NOMO-1 treated with dmso at 0.1 percent for 144 hours (cell line): ENCODE data around the gene TLR3.
"Not testable (repeated sequence)": the region's sequence is repeated elsewhere in the genome, so short reads cannot be mapped to it uniquely, and the experiment has no call there.

ENCODE experiments used
- DNase-seq: peaks from one replicate; lab custom pipeline; 2025; ENCODE audit not compliant: unreplicated experiment; lab: John Stamatoyannopoulos, UW

Gene TLR3

DNA sequence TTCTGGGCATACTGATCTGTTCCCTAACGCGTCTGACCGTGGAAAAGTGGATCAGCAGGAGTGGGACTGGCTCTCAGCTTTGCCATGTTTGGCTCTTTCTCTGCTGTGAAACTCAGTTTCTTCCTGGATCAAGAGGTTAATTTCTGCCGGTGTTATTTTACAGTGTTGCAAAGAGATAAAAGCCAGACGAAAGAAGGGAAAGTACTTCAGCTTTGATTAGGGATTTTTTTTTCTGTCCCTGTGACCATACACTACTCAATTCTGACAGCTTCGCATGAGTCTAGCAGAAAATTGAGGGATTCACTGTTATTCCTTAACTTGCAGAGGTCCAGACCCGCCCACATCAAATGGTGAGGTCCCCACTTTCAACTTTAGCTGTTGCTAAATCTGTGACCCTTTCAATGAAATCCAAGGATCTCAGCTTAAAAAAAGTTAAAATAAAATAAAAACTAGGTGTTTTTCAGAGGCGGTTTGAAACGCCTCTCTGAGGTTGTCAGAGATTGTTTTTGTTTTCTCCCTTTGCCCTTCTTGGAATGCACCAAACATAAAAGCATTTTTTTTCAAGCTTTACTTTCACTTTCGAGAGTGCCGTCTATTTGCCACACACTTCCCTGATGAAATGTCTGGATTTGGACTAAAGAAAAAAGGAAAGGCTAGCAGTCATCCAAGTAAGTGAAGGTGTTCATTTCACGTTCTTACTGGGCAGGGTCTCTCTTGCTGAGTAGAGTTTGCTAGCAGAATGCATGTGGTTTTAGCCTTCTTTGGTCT is at the start of gene TLR3:
Gene TLR3 (plus strand): TSS at position 576 of the 768 bp plus-strand sequence. CDS start 7,464 bp downstream, outside the sequence.
- DNase-seq = no peak

DNA sequence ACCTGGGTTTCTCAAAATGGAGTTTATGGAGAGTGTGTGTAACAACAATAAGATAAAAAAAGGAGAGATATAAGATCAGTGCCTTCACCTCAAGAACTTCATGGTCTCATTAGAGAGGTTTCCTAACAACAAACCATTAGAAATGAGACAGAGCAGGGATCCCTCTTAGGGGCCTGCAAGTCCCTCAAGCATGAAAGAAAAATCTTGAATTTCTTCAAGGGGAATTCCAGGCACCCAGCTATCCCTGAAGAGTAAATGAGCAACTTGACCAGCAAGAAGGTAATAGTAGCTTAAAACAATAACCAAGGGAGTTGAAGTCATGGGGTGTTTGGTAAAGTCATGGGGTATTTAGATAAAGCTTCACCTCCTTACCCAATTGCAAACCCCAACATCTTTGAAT is 49.7 kb upstream of the TLR3 start:
- no peak for DNase-seq

DNA sequence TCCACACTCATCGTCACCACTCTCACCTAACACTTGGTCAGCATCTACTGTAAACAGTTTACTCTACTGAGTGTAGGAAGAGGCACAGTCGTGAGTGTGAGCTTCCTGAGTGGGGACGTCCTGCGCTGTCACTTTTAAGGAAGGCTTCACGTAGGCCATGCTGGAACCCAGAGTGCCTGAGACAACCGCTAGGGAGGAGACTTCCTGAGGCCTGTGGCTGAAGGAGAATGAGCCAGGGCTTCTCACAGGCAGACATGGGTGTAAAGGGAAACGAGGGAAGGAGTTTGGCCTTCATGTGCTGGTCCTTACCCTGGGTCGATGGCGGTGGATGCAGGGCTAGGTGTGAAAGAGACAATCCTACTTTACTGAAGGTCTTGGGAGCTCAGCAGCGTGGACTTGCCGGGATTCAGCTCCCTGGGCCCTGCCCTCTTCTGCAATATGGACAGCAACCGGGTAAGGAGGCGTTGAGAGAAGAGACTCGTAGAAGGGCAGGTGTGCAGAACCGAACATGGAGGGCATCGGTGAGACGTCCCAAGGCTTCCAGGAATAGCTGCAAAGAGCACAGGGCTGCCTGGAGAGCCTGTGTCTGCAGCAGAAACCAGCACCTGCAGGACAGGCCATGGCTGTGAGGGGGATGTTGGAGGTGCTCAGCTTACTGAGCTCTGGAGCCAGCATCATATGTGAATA is 48.7 kb upstream of the TLR3 start:
- no peak for DNase-seq

DNA sequence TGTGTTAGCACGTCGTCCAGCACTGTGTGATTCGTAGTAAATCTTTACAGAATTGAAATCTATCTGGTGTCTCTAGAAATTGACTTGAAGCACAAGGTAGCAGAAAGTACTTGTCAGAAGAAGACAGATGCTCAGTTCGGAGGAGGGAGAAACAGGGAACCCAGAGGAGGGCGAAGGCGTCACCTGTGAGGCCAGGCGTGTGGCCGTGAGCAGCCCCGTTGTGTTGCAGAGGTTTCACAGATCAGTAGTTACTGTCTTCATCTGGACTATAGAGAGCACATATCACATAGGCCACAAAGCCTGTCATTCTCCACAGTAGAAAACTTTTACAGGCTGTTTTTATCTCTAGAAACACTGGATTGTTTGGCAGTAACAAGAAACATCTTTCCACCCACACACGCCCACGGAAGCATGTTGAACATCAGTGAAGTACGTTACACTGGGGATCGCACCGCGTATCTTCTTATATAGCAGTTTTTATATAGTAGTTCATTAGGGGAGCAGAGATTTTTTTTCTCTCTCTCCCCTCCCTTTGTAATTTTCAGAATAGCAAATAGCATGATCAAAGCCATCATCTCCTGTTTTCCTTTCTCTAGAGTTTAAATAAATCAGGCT is 48.1 kb upstream of the TLR3 start:
- no peak for DNase-seq

DNA sequence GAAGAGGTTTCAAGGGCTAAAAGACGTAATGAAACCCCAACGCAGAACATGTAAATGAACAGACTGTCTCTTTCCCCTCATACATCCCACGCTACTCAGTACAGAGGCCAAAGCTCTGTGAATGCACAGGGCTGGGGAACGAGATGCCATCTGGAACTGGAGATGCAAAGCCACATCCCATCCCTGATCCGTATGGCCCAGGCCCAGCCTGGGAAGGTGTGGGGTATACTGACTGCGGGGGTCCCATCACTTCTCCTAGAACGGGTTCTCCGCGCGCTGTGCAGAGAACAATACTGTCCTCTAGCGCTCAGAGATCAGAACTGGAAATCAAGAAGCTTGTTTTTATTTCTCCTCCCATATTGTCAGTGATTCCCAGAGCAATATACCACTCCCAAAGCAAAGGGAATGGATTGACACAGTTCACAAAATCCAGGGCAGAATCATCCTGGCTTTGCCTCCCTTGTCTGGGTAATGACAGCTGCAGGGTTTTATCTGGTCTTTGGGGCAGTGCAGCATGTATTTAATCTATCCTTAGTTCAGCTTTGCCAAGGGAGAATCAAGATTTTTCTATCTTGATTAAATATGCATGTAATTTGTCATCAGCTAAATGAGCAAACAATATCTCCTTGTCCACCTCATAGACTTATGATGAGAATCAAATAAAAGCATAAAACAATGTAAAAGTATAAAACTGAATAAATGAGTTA is 47.3 kb upstream of the TLR3 start:
- no peak for DNase-seq

DNA sequence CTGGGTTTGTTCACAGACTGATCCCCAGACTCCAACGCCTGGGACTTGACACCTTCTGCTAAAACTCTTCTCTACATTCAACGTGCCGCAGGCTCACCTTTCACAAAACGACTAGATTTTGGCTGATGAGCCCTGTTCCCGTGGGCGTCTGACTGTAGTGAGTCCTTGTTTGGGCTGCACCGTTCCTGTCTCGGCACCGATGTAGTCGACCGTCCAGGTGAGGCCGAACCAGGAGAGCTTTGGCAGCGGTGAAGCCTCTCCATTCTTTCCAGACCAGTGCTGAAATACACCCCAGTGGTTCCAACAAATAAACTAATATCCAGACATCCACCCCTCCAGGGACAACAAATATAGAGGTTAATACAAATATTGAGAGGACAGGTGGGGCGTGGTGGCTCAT is 45.0 kb upstream of the TLR3 start:
- no peak for DNase-seq

DNA sequence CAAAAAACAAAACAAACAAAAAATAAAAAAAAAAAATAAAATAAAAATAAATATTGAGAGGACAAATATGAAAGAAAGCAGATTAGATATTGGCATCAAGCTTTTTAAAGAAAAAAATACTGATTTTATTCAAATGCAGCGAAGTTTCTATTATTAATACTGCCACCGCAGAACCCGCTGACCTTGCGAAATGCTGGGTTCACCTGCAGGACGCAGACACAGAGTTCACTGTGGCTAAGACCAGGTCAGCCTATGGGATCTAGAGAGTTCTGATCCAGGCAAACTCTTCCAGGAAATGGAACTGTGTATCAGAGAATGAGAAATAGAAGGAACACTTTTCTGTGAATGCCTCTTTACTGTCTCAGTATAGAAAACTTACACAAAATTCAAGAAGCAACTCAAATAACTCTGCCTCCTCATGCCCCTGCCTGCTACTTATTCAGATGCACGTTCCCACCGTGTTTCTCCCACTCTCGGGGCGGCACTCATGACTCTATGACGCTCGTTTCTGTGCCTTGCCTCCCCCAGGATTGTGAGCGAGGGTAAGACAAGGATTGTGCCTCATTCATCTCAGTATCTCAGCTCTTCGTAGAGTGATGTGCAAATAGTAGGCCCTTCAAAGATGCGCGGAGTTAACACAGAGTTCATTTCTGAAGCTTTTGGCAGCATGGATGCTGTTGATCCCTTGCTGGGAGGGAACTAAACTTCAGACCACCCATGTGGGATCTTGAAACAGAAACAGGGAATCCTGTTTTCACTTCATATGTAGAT is 44.1 kb upstream of the TLR3 start:
- DNase-seq = no peak

DNA sequence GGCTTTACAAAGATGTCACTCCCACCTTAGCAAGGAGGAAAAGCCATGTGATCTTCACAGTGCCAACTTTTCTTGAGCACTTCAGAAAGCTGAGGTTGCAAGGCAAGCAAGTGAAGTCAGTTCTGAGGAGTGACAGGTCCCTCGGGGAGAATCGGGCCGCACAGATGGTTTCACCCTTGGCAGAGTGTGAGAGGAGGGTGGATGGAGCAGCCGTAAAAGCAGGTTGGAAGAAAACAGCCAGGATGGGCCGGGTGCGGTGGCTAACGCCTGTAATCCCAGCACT is 43.6 kb upstream of the TLR3 start:
- DNase-seq = no peak

DNA sequence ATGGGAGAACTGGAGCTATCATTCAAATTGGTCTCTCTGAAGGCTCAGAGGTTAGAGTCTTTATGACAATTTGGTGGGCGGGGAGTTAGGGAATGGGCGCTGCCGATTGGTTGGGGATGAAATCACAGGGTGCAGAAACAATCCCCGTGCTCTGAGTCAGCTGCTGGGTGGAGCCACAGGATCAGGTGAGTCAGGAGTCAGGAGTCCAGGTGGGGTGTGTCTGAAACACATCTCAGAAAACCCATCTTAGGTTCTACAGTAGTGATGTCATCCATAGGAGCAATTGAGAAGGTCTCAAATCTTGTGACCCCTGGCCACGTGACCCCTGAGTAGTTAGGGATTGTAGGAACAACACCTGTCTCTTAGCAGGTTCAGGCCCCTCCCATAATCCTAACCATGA is 41.6 kb upstream of the TLR3 start:
- no peak for DNase-seq

DNA sequence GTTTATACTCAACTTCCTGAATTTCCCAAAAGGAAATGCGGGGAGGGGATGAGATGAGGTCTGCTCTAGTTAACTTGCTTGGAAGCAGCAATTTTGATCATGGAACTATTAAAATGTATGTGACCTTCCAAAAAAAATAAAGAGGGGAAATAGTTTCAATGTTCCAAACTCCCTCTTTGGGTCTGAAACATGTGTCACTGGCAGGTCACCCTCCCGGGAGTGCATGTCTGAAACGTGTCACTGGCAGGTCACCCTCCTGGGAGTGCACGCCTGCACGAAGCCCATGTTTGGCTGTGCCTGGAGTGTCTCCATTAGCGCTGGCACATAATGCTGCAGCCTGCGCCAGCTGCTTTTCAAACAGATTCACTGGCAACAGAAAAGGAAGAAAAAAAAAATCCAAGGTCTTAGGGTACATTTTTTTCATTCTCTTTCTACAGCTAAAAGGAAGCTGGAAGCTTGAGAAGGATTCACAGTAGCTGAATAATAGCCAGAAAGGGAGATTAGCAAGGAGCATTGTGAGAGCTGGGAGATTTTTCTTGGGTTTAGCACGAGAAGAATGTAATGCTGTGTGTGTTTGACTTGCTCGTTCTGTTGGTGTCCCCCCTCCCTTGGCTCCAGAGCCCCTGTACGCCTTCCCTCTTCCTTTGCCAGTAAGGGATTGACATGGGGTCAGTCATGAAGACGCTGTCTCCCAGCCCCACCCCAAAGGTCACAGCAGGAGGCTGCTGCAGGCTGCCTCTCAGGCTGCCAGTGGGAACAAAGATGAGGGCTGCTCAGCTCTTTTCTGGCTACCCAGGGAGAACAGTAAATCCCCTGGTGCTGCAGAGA is 39.2 kb upstream of the TLR3 start:
- no peak for DNase-seq

DNA sequence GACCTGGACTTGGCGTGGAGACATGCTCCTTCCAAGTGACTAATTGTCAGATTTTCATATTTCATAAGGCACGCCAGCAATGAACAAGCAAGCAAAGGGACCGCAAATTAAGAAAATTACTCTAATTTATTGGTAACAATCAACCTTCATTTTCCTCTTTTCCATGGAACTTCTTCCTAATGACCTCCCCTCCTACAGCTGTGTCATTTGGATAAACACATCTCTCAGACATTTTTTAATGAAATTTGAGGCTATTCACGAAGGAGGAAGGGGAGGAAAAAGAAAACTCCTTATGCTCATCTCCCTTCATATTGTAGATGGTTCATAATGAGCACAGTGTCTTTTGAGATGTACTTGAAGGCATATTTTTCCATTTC is 38.6 kb upstream of the TLR3 start:
- DNase-seq = no peak

DNA sequence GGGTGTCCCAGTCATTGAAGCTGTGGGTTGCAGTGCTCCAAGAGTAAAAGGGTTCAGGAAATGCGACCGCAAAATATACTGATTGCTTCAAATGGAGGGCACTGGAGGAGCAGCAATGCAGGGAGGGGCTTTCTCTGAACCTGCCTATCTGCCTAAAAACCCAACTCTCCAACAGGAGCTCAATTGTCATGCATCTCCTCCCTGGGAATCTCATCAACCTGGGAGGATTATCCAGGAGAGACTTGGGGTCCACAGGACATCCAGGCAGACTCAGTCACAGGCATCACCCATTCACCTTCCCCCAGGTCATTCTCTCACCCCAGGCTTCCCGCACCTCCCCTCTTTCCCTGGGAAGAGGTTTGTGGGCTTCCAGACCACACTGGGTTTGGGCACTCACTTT is 38.2 kb upstream of the TLR3 start:
- DNase-seq = no peak

DNA sequence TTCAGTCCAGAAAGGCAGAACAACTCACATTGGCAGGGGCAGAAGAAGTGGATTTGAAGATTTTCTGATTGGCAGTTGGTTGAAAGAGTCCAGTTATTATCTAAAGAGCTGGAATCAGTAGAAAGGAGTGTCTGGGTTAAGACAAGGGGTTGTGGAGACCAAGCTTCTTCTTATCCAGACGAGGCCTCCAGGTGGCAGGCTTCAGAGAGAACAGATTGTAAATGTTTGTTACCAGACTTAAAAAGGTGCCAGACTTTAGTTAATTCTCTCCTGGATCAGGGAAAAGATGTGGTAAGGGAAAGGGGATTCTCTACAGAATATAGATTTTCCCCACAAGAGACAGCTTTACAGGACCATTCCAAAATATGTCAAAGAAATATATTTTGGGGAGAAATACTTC is 36.7 kb upstream of the TLR3 start:
- no peak for DNase-seq

DNA sequence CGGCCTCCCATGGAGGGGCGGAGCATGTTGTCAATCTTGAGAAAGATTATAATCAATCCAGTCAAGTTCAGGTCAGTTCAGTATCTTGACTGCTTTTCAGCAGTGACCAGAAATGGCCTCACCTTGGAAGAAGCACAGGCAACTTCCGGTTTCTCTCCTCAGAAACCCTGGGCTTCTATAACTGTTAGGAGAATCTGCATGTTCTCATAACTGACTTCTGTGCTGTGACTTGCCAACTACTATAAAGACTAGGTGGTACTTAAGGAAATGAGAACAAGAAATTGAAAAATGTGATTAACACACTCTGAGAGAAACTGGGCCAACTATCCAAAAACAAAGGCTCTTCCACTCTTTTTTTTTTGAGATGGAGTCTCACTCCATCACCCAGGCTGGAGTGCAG is 35.9 kb upstream of the TLR3 start:
- DNase-seq = no peak

DNA sequence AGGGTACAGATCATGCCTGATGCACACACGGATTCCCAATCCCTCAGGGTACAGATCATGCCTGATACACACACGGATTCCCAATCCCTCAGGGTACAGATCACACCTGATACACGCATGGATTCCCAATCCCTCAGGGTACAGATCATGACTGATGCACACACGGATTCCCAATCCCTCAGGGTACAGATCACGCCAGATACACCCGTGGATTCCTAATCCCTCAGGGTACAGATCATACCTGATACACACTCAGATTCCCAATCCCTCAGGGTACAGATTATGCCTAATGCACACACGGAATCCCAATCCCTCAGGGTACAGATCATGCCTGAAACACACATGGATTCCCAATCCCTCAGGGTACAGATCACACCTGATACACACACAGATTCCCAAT is 34.3 kb upstream of the TLR3 start:
- not testable (repeated sequence) for DNase-seq

DNA sequence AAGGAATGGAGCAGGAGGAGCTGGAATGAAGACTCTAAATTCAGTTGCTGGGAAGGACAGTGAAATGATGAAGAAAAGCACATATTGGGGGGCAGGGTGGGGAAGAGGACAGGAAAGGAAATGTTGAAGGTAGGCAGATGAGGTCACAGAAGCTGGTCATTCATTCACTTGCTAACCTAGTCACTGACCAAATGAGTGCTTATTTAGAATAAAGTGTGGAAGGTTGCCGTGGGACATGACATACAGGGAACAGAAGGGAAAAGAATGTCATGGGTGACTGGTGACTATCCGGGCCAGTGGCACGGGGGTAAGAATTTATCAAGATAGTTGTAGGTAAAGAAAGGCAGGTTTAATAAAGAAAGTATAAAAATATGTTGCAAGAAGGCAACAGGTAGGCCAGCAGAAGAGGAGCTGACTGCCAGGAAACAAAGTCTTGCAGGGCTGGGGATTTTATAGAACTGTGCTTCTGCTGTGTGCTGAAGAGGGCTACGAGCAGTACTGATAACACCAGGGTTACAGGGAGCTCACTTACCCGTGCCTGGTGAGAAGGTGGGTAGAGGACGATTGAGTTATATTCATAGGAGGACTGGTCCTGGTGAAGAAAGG is 31.9 kb upstream of the TLR3 start:
- no peak for DNase-seq

DNA sequence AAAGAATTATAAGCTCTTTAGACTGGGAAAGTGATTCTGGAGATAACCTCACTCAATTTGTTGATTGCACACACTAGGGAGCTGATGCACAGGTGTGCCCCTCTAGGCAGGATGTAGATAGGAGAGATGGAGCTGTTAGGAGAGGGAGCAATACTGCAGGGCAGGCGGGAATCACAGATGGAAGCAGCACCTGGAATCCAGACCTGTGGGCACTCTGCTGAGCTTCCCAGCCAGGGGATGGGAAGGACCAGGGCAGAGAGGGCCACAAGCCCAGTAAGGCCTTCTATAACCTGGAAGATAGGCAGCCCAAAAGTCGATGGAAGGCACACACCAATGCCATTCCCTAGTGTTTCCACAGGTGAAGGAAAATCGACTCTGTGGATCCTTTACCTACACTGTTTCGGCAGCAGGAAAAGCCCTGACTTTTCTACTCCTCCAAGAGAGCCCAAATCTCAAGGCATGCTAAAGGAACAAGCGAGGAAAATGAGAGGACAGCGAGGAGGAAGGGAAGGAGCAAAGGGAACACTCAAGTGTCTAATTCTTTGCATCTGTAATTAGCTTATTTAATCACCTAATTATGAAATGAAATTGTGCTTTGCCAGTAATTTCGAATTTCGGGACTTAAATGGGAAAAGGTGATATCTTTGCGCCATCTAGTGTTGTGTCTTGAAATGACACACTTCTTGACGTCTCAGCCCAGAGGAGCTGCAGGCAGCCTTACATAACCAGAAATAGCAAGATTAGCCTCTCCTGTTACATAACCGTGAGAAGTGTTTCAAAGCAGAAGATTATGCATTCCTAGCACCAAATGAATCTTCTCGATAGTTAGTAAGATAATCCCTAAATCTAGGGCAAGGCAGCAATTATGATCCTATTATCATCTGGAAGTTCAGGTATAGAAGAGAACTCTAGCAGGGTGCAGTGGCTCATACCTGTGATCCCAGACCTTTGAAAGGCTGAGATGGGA is 31.0 kb upstream of the TLR3 start:
- no peak for DNase-seq

DNA sequence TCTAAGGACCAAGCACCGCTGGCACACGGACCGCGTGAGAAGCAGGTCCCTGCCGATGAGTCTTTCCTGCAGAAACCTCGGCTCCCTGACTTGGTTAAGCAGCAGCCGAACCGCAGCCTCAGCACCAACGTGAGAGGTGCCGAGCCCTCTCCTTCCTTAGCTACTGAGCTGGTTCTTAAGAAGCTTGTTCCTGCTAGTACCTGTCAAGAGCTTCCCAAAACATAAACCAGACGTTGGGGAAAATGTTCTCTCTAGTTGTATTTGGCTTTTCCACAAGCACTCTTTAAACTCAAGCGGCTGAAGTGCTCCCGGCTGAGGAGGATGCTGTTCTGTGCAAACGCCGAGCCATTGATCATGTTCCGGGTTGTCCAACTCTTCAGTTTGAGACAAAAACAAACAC is 29.3 kb upstream of the TLR3 start:
- no peak for DNase-seq

DNA sequence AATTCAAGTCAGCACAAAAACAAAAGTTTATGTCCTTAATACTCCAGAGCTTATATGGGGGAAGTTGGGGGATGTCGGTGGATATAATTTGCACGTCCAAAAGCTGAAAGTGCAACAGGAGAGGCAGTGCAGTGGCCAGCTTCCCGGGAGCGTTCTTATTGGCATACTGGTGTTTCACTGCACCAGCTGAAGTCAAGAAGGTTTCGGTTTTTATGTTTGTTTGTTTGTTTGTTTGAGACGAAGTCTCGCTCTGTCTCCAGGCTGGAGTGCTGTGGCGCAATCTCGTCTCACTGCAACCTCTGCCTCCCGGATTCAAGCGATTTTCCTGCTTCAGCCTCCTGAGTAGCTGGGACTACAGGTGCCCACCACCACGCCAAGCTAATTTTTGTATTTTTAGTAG is 28.6 kb upstream of the TLR3 start:
- DNase-seq = no peak
